GM18873 (cell line): Measurements from ENCODE around the gene CCDC187.

Experiments used
- ATAC-seq: cut with Tn5 transposase; IDR thresholded peaks from one replicate; pipeline ENCODE4 v1.9.1; 2021; ENCODE audit warnings: mild to moderate bottlenecking, moderate library complexity, moderate number of reproducible peaks; ENCODE audit not compliant: unreplicated experiment, low FRiP score

Gene CCDC187

DNA sequence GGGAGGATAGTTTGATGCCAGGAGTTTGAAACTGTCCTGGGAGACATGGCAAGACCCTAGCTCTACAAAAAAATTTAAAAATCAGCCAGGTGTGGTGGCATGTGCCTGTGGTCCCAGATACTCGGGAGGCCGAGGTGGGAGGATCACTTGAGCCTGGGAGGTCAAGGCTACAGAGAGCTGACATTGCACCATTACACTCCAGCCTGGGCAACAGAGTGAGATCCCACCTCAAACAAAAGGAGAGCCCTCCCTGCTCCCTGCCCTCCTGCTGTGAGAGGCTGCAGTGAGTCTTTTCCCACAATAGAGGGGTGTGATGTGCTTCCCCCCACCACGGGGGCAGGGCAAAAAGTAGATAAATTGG, 10.1 kb upstream of the CCDC187 start:
- ATAC-seq = no peak

DNA sequence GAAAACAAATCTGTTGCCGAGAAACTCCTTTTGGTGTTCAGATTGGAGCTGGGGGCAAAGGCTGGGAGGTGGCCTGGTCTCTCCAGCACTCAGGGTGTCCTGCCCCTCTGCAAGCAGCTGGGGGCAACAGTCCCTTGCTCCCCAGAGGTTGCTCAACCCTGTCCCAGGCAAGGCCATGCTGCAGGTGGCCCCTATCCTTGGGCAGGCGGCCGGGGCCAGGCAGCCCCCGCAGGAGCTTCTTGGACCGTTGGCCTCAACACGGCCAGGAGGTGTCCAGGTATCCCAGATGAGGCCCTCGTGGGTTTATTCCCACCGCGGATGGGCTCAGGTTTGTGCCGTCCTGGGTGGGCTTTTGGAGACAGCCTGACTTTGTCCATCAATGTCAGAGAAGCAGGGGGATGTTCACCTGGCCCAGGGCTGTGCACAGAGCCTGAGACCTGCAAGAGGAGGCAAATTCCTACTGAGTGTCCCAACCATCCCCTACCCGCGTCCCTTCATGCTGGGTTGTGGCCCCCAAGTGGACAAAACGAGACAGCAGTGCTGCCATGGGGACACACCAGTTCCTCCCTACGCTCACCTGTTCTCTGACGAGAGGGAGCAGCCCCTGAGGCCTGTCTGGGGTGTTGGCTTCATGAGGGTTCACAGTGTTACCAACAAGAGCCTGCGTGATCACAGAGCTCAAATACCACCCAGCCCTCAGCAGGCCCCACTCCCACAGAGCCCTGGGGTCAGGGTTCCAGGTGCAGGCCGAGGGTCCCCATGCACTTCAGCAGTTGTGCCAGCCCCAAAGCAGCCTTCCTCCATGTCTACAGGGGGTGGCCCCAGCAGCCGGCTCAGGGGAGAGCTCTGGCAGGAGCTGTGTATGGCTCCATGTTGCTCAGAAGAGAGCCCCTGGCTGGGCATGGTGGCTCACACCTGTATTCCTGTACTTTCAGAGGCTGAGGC, 9.5 kb upstream of the CCDC187 start:
- ATAC-seq = no peak

DNA sequence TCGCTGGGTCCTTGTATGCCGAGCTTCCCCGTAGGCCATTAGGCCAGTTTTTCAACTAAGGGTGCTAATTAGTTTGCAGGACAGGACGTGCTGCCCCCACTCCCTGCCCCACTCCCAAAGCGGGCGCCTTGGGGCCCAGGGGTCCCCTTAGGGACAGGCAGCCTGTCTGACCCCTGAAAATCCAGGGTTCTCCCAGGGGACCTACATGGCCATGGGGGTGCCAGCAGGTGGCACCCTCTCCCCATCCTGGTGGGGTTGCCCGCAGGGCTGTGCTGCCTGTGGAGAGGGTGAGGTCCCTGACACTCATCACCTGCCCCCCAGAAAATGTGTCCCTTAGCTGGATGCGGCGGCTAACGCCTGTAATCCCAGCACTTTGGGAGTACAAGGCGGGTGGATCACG, 8.5 kb upstream of the CCDC187 start:
- ATAC-seq = no peak

GRCh38 chr9:136312009-136312375, 8.1 kb upstream of the CCDC187 start:
- ATAC-seq = no peak

DNA sequence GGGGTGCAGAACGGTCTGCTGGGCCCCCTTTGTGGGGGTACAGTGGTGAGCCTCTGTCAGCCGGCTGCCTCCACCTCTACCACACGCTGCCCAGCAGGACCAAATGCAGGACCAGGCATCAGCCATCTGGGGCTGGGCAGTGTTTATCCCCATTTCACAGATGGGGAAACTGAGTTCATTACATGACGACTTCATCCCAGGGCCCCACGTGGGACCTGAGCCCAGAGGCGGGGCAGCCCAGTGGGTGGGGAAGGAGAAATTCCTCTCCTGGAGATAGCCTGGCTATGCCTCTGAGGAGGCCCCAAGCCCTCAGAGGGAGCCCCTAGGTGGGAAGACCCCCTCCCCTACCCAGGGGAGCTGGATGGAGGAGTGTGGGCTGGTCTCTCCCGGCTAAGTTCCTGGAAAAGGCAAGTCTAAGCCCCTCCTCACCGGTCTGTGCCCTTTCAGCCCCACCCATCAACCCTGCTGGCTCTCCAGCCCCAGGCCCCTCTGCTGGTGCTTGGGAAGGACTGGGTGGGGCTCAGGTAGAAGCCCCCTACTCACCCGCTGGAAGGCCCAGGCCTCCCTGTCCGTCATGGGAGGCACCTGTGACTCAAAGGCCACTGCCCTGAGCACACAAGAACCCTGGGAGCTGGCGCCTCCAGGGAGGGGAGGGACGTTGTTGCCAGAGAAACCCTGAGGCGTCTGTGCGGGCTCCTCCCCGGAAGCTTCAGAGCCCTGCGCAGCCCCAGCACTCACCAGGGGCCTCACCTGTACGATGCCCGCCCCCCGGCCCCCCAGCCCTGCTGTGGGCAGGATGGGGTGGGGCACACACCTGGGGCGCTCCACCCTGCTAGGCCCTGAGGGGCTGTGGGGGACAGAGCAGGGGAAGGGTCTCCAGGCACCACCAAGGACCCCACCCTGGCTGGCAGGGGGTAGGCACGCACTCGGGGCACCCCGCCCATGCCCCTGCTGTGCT, 7.4 kb upstream of the CCDC187 start:
- no peak for ATAC-seq

- ATAC-seq = no peak
Measured at GRCh38 chr9:136310273-136311030, 6.6 kb upstream of the CCDC187 start.

DNA sequence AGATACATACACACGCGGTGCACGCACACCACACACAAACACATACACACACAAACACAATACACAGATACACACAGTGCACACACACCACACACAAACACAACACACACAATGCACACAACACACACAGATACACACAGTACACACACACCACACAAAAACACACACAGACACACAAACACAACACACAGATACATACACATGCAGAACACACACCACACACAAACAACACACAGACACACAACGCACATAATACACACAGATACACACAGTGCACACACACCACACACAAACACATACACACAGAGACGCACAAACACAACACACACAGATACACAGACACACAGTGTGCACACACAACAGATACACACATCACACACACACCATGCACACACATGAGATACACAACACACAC, 5.9 kb upstream of the CCDC187 start:
- no peak for ATAC-seq

DNA sequence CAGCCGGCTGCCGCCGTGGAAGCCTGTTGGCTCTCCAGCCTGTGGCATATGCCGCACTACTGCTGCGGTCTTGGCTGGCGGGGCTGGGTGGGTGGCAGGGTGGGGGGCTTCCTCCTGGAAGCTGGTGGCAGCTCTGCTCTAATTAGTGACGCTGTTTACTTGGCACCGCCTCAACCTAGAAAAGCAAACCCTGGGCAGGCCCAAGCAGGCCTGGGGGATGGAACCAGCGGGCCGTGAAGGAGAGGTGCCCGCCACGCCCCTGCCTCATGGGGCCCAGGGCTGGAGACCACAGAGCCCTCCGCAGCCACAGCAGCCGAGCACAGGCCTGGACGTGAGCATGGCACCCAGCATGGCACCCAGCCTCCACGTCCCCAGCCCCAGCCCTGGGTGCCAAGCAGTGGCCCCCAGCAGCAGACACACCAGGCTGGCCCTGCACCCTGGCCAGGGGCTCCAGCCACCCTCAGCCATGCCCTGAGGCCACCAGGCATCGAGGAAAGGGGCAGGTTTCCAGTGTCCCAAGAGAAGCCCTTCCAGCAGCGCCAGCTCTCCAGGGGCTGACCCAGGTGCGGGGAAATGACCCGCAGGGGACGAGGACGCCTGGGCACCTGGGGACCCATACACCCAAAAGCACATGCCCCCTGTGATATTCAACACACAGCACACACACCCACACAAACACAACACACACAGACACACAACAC, 5.4 kb upstream of the CCDC187 start:
- ATAC-seq = no peak

DNA sequence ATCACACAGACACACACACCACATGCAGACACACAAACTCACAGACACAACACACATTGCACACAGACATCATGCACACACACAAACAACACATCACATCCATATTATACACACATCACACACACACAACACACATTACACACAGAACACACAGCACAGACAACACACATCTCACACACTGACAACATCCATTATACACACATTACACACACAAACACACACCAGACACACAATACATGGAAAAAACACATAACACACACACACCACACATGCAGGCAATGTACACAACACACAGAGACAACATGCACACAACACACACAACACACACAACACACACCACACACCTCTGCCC, 4.8 kb upstream of the CCDC187 start:
- ATAC-seq = no peak

DNA sequence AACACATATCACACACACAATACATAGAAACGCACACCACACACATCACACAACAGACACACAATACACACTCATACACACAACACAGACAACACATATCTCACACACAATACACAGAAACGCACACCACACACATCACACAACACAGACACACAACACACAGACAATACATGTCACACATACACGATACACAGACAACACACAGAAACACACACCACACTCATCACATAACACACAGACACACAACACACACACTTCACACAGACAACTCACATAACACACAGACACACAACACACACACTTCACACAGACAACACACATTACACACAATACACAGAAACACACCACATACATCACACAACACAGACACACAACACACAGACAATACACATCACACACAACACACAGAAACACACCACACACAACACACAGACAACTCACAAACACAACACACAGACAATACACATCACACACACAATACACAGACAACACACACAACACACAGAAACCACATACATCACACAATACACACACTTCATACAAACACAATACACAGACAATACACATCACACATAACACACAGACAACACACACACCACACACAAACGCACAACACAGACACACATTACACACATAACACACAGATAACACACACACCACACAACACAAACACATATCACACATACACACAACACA, 4.3 kb upstream of the CCDC187 start:
- ATAC-seq = no peak

- ATAC-seq = no peak
Measured at GRCh38 chr9:136307215-136307750, 3.4 kb upstream of the CCDC187 start.

DNA sequence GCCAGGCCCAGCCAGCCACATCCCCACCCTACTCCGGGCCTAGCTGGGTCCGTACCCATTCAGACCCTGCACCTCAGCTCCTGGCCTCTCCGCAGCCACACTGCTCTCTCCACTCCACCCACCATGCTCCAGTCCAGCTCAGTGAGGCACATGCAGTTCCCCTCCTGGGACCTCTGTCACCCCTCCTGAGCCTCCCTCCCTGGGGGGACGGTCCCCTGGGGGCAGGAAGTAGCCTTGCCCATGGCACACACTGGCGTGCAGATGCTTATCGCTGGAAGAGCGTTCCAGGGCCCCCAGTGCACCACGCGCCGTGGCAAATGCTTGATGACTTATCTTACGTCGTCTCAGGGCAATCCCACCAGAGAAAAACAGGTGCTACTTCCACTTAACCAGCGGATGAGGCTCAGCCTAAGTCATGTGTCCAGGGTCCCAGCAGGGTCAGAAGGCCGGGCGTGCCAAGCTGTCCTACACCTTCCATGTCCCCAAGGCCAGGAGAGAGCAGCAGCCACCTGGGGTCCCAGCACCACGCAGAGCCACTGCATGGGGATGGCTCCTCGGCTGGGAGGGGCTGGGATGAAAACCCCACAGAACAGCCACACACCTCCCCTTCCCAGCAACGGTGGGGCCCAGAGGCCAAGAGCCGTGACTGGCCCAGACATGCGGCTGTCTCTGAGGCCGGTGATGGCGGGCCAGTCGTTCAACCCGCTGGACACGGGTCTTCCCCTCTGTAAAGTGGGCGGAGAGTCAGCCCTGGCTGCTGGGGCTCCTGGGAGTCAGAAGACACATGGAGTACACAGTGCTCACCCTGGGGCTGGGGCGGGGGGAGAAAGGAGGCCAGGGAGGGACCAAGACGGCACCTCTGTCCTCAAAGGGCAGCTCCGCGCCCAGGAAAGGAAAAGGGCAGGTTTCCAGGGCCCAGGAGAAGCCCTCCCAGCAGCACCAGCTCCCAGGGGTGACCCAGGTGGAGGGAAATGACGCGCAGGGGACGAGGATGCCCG, 2.6 kb upstream of the CCDC187 start:
- no peak for ATAC-seq

DNA sequence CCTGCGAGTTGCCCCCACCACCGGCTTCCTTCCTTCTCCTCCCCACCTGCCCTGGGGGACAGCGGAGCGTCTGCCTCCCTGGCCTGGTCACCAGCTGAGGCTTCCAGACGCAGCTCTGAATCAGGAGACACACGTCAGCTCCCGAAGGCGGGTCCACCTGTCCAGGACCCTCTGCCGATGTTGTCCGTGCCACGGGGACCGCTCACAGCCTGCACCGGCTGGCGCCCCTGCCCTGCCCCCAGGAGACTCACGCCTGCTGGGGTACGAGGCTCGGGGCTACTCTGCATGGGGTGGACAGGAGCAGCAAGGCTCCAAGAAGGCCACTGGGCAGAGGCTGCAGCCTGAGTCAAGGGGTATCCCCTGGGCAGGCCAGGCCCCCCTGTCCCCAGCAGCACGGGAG, 1.9 kb upstream of the CCDC187 start:
- ATAC-seq = no peak

- no peak for ATAC-seq
Measured at GRCh38 chr9:136304981-136305380, 1.1 kb upstream of the CCDC187 start.

DNA sequence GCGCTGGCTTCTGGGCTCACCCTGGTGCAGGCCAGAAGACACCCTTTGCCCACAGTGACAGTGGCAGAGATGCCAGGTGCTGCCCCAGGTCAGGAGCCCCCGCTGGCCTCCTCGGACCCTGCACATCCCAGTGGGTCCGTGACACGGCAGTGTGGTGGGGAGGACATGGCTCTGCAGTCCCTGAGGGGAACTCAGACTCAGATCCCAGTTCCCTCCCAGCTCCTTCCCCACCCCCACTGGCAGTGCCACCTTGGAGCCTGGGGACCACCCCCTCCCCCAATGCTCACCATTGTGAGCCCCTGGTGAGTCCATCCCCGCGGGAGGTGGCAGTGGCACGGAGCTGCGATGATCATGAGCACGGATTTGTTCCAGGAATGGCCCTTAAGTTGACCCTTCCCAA, 562 bp upstream of the CCDC187 start:
- ATAC-seq = no peak

DNA sequence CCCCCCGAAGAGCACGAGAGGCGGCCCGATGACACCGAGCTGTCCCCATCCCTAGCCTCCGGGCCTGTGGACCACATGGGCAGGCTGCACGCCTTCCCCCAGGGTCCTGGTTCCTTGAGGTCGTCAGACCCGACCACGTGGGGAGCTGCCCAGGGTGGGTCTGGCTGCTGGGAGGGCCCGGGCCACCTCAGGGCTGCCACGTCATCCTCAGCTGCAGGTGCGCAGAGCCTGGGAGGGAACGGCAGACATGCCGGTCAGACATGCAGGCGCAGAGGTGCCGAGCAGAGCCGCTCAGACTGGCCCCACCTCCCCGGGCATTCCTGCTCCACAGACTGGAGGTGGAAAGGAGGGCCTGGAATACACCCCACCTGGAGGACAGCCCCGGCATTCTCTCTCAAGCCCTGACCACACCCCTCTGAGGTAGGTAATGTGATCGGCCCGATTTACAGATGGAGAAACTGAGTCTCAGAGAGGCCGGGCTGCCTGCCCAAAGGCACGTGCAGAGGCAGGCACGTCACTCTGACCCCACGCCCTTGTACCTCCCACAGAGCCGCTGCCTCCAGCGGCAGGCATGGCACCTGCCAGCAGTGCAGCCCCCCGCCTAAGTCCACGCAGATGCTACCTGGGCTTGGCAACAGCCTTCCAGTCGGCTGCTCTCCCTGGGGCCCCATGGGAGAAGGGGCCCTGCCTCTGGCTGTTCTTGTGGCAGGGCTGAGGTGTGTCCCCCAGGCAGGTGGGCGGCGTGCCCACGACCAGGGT, 649 bp downstream of the CCDC187 start:
- no peak for ATAC-seq

DNA sequence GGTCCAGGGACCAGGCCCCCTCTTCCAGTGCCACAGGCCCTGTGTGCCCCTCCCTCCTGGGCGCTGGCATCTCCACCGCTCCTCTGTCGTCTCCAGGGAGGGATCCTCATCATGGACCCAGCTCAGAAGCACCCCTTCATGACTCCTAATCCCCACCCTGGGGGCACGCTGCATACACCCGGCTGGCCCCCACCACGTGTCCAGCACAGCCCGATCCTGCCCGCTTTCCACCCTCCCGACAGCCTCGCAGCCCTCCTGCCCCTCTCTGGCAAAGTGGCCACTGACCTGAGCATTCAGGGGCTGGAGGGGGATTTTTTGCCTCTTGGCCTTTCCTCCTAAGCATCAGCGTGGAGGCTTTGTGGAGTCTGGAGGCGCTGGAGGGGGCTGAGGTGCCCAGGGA, 1.4 kb downstream of the CCDC187 start:
- ATAC-seq = no peak
